Loucy (cell line): ENCODE measurements around the gene S1PR1.

ENCODE experiments used
- EZH2phosphoT487 ChIP-seq: fragments of 200-600 bp; IDR thresholded peaks from 2 replicates; pipeline ENCODE4 v1.6.1; 2018; ENCODE audit warnings: antibody characterized with exemption, mild to moderate bottlenecking, moderate library complexity, borderline replicate concordance
- TF ChIP-seq, protein P1 (sequence below): fragments of 200-600 bp; sonication (generic); conservative IDR thresholded peaks from 2 replicates; pipeline ENCODE4 v1.5.1; 2014; ENCODE audit warnings: mild to moderate bottlenecking, antibody characterized with exemption, low read length

DNA sequence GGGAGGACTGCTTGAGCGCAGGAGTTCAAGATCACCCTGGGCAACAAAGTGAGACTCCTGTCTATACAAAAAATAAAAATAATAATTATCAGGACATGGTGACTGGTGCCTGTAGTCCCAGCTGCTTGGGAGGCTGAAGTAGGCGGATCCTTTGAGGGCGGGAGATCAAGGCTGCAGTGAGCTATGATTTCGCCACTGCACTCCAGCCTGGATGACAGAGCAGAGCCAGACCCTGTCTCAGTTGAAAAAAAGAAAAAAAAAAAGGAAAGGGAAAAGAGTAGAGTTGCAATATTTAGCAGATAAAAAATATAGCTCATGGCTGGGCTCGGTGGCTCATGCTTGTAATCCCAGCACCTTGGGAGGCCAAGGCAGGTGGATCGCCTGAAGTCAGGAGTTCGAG is 3.3 kb upstream of the S1PR1 start:
- no peak for TF ChIP-seq EZH2phosphoT487
- TF ChIP-seq, protein P1, sequence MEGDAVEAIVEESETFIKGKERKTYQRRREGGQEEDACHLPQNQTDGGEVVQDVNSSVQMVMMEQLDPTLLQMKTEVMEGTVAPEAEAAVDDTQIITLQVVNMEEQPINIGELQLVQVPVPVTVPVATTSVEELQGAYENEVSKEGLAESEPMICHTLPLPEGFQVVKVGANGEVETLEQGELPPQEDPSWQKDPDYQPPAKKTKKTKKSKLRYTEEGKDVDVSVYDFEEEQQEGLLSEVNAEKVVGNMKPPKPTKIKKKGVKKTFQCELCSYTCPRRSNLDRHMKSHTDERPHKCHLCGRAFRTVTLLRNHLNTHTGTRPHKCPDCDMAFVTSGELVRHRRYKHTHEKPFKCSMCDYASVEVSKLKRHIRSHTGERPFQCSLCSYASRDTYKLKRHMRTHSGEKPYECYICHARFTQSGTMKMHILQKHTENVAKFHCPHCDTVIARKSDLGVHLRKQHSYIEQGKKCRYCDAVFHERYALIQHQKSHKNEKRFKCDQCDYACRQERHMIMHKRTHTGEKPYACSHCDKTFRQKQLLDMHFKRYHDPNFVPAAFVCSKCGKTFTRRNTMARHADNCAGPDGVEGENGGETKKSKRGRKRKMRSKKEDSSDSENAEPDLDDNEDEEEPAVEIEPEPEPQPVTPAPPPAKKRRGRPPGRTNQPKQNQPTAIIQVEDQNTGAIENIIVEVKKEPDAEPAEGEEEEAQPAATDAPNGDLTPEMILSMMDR = no peak
